H1 (cell line): Measurements from ENCODE around the gene MEGF11. TPM values are rescaled to one million over a fixed set of nuclear protein-coding genes. Genes with fewer than 3 reads are reported as not detected.

Experiments used
- CTCF ChIA-PET: fragments of 300-600 bp; sonication (Branson Sonifier 250); formaldehyde crosslinking; loops from one replicate; lab custom pipeline; 2021; ENCODE audit not compliant: partially characterized antibody; lab: Charles Lee
- POLR2A ChIA-PET: fragments of 300-600 bp; sonication (Branson Sonifier 250); formaldehyde crosslinking; loops from one replicate; lab custom pipeline; 2021; ENCODE audit warnings: inconsistent platforms; ENCODE audit not compliant: partially characterized antibody; lab: Charles Lee
- DNase-seq, 2 experiments: peaks; one replicate each; pipeline versions ENCODE4 v3.0.0 to v3.0.0-alpha.2; 2010 to 2022; ENCODE audit warnings: low spot score in 2 of 2, low read depth in 1 of 2, mixed read lengths in 1 of 2
- FAIRE-seq: peaks from 2 replicates; lab custom pipeline; 2011; peaks lifted over from hg19 to GRCh38; lab: Jason Lieb, UNC
- H2AFZ ChIP-seq: 2 replicates; pipeline ENCODE4 v1.8.1; 2012; ENCODE audit warnings: low read length, inconsistent platforms
- H2AK5ac ChIP-seq: 2 replicates; pipeline ENCODE4 v1.6.1; 2013; ENCODE audit warnings: low read depth, low read length
- H2BK120ac ChIP-seq: replicated peaks from 2 replicates; pipeline ENCODE3; 2013; ENCODE audit warnings: low read depth, low read length, inconsistent platforms
- H2BK12ac ChIP-seq: 2 replicates; pipeline ENCODE4 v1.6.1; 2013; ENCODE audit warnings: low read depth, low read length
- H2BK15ac ChIP-seq: 2 replicates; pipeline ENCODE4 v1.6.1; 2013; ENCODE audit warnings: low read length
- H2BK20ac ChIP-seq: 2 replicates; pipeline ENCODE4 v1.6.1; 2013; ENCODE audit warnings: low read length
- H2BK5ac ChIP-seq: 2 replicates; pipeline ENCODE4 v1.6.1; 2013; ENCODE audit warnings: low read depth, low read length
- H3K14ac ChIP-seq: 2 replicates; pipeline ENCODE4 v1.6.1; 2013; ENCODE audit warnings: inconsistent platforms; ENCODE audit not compliant: insufficient read length
- H3K18ac ChIP-seq: 2 replicates; pipeline ENCODE4 v1.6.1; 2013; ENCODE audit warnings: low read length; ENCODE audit errors: extremely low read depth
- H3K23ac ChIP-seq: 2 replicates; pipeline ENCODE4 v1.6.1; 2013; ENCODE audit warnings: inconsistent platforms; ENCODE audit not compliant: insufficient read length
- H3K23me2 ChIP-seq: 2 replicates; pipeline ENCODE4 v1.6.1; 2013; ENCODE audit warnings: low read depth, low read length
- H3K27ac ChIP-seq: 2 replicates; pipeline ENCODE4 v1.6.1; 2011; ENCODE audit warnings: low read depth, low read length, inconsistent platforms
- H3K27me3 ChIP-seq, 4 experiments: replicated peaks in 1 of 4; 1 replicate in 1 of 4; 2 replicates in 3 of 4; pipeline versions ENCODE4 v1.6.1 to v1.8.1; 2011 to 2013; ENCODE audit warnings: low read length in 3 of 4, mild to moderate bottlenecking in 3 of 4, inconsistent platforms in 2 of 4, mixed read lengths in 2 of 4, moderate library complexity in 1 of 4; ENCODE audit not compliant: control insufficient read depth in 3 of 4, insufficient read depth in 3 of 4; ENCODE audit errors: extremely low read depth in 1 of 4
- H3K36me3 ChIP-seq, 4 experiments: 2 replicates each; pipeline versions ENCODE4 v1.6.1 to v1.8.1; 2011 to 2013; ENCODE audit warnings: mild to moderate bottlenecking in 4 of 4, low read length in 3 of 4, moderate library complexity in 2 of 4, control low read depth in 1 of 4, inconsistent platforms in 1 of 4; ENCODE audit not compliant: insufficient read depth in 4 of 4, control insufficient read depth in 2 of 4
- H3K4ac ChIP-seq: replicated peaks from 2 replicates; pipeline ENCODE3; 2013; ENCODE audit warnings: low read length, low read depth, mixed read lengths, inconsistent platforms; ENCODE audit not compliant: insufficient read length
- H3K4me1 ChIP-seq, 4 experiments: replicated peaks in 1 of 4; 1 replicate in 1 of 4; 2 replicates in 3 of 4; pipeline versions ENCODE4 v1.6.1 to v1.8.1; 2011 to 2013; ENCODE audit warnings: low read length in 3 of 4, inconsistent platforms in 2 of 4, mixed read lengths in 1 of 4; ENCODE audit not compliant: insufficient read depth in 4 of 4, control insufficient read depth in 3 of 4
- H3K4me2 ChIP-seq, 2 experiments: 2 replicates each; pipeline versions ENCODE4 v1.6.1 to v1.8.1; 2011 to 2013; ENCODE audit warnings: low read depth in 2 of 2, low read length in 2 of 2, control low read depth in 1 of 2, inconsistent platforms in 1 of 2, mild to moderate bottlenecking in 1 of 2; ENCODE audit not compliant: insufficient read depth in 1 of 2
- H3K4me3 ChIP-seq, 4 experiments: fragments of 200-600, 300-600 bp in 1 of 4; sonication (generic), shearing (Covaris generic), sonication (Bioruptor Twin) in 1 of 4; 2 replicates each; pipeline versions ENCODE4 v1.5.1 to v1.8.1; 2011 to 2016; ENCODE audit warnings: low read length in 4 of 4, low read depth in 3 of 4, control low read depth in 2 of 4, inconsistent platforms in 2 of 4, mild to moderate bottlenecking in 2 of 4, mixed read lengths in 1 of 4, moderate library complexity in 1 of 4; ENCODE audit not compliant: insufficient read depth in 2 of 4; ENCODE audit errors: extremely low read depth in 1 of 4
- H3K56ac ChIP-seq: replicated peaks from 2 replicates; pipeline ENCODE3; 2013; ENCODE audit warnings: low read depth, mild to moderate bottlenecking, mixed read lengths, low read length, inconsistent platforms; ENCODE audit not compliant: insufficient read length
- H3K79me1 ChIP-seq: 2 replicates; pipeline ENCODE4 v1.6.1; 2013; ENCODE audit warnings: low read depth, low read length, control low read depth
- H3K79me2 ChIP-seq, 2 experiments: 2 replicates each; pipeline versions ENCODE4 v1.6.1 to v1.8.1; 2012 to 2013; ENCODE audit warnings: low read length in 2 of 2, mild to moderate bottlenecking in 2 of 2, inconsistent platforms in 1 of 2; ENCODE audit not compliant: insufficient read depth in 2 of 2, control insufficient read depth in 1 of 2
- H3K9ac ChIP-seq, 4 experiments: replicated peaks in 1 of 4; 1 replicate in 1 of 4; 2 replicates in 3 of 4; pipeline versions ENCODE4 v1.6.1 to v1.8.1; 2011 to 2013; ENCODE audit warnings: low read depth in 3 of 4, low read length in 3 of 4, control low read depth in 2 of 4, mild to moderate bottlenecking in 2 of 4, moderate library complexity in 2 of 4, inconsistent platforms in 1 of 4; ENCODE audit errors: extremely low read depth in 1 of 4
- H3K9me3 ChIP-seq, 2 experiments: 2 replicates each; pipeline versions ENCODE4 v1.6.1 to v1.8.1; 2012 to 2013; ENCODE audit warnings: mild to moderate bottlenecking in 2 of 2, moderate library complexity in 2 of 2, control low read depth in 1 of 2, inconsistent platforms in 1 of 2, low read depth in 1 of 2, low read length in 1 of 2, mixed read lengths in 1 of 2; ENCODE audit not compliant: insufficient read depth in 2 of 2
- H4K20me1 ChIP-seq, 2 experiments: replicated peaks in 1 of 2; 2 replicates each; pipeline versions ENCODE3 to v1.8.1; 2011 to 2013; ENCODE audit warnings: inconsistent platforms in 2 of 2, low read length in 2 of 2, mild to moderate bottlenecking in 1 of 2; ENCODE audit not compliant: insufficient read depth in 2 of 2, control insufficient read depth in 1 of 2
- H4K5ac ChIP-seq: 2 replicates; pipeline ENCODE4 v1.6.1; 2013; ENCODE audit warnings: low read length, low read depth, mixed read lengths, inconsistent platforms; ENCODE audit not compliant: insufficient read length
- H4K8ac ChIP-seq: 2 replicates; pipeline ENCODE4 v1.8.0; 2013; ENCODE audit warnings: mild to moderate bottlenecking, moderate library complexity, low read length, inconsistent platforms; ENCODE audit not compliant: insufficient read depth; ENCODE audit errors: extremely low read depth
- H4K91ac ChIP-seq: replicated peaks from 2 replicates; pipeline ENCODE3; 2013; ENCODE audit warnings: low read length, mixed read lengths, inconsistent platforms; ENCODE audit not compliant: insufficient read length
- BCL11A ChIP-seq, 2 experiments: IDR thresholded peaks; one replicate each; pipeline ENCODE4 v1.6.1; 2011; ENCODE audit warnings: low read depth in 2 of 2, low read length in 2 of 2, mild to moderate bottlenecking in 2 of 2
- BRCA1 ChIP-seq: IDR thresholded peaks from 2 replicates; pipeline ENCODE4 v1.6.1; 2012; ENCODE audit warnings: low read depth, low read length, improper control_type of control experiment
- CREB1 ChIP-seq: IDR thresholded peaks from 2 replicates; pipeline ENCODE4 v1.6.1; 2012; ENCODE audit warnings: inconsistent platforms
- EZH2 ChIP-seq: fragments of 200-600 bp; sonication (generic); IDR thresholded peaks from 2 replicates; pipeline ENCODE4 v1.7.1; 2012; ENCODE audit warnings: low read depth, mild to moderate bottlenecking, moderate library complexity, low read length, inconsistent platforms; ENCODE audit not compliant: severe bottlenecking
- KDM1A ChIP-seq: fragments of 200-600, 300-600 bp; sonication (generic); IDR thresholded peaks from 2 replicates; pipeline ENCODE4 v1.7.1; 2016; ENCODE audit warnings: mild to moderate bottlenecking, low read length, borderline replicate concordance
- MAFK ChIP-seq: IDR thresholded peaks from 2 replicates; pipeline ENCODE4 v1.6.1; 2012; ENCODE audit warnings: low read depth, mild to moderate bottlenecking, improper control_type of control experiment, low read length
- POLR2AphosphoS5 ChIP-seq: IDR thresholded peaks from 2 replicates; pipeline ENCODE4 v1.6.1; 2011; ENCODE audit warnings: low read depth, low read length
- POU5F1 ChIP-seq: IDR thresholded peaks from 2 replicates; pipeline ENCODE4 v1.6.1; 2011; ENCODE audit warnings: low read depth, mild to moderate bottlenecking, low read length, moderate library complexity
- SIRT6 ChIP-seq: IDR thresholded peaks from one replicate; pipeline ENCODE4 v1.7.1; 2012; ENCODE audit warnings: low read length, inconsistent platforms
- SP4 ChIP-seq: IDR thresholded peaks from 2 replicates; pipeline ENCODE4 v1.6.1; 2012; ENCODE audit warnings: low read length, inconsistent platforms
- TAF1 ChIP-seq: IDR thresholded peaks from 2 replicates; pipeline ENCODE4 v1.6.1; 2011; ENCODE audit warnings: mild to moderate bottlenecking, low read depth, low read length
- WGBS, 2 experiments: shearing (Covaris generic) in 1 of 2; methylation state at CpG; one replicate each; pipeline versions ENCODE4 v1.1.6 to v1.1.7; 2013 to 2015; ENCODE audit warnings: low lambda C conversion rate in 2 of 2, mixed read lengths in 2 of 2, inconsistent platforms in 1 of 2, low coverage in 1 of 2, missing lambda C conversion rate in 1 of 2; ENCODE audit not compliant: insufficient replicate concordance in 2 of 2, insufficient coverage in 1 of 2, insufficient read length in 1 of 2; ENCODE audit errors: extremely low coverage in 1 of 2, missing lambda C conversion rate in 1 of 2; 5-methylcytosine and 5-hydroxymethylcytosine counted together
- polyA plus RNA-seq, 7 experiments: library from polyadenylated mRNA; depleted of rRNA in 3 of 7; stranded (reverse) in 5 of 7; unstranded in 2 of 7; fragments of >200 nt in 5 of 7; fragments of 200-250 nt in 2 of 7; gene quantifications; 1 replicate in 5 of 7; 2 replicates in 1 of 7; 4 replicates in 1 of 7; pipeline versions ENCODE4 v1.2.1 to v1.2.3, GENCODE V29; 2011 to 2013; ENCODE audit warnings: missing spikeins in 2 of 7, mixed read lengths in 2 of 7
- total RNA-seq: library from RNA; stranded (reverse); fragmentation: NEBNext Ultra II Directional; extraction: Animal tissue kit (Norgen Biotek cat#: 25700); gene quantifications from 2 replicates; pipeline ENCODE4 v1.2.1, GENCODE V29; 2021

Gene MEGF11
- total and polyA plus RNA-seq, 2 of the 8 experiments (the other 6 are each of a cell fraction or from before 2014, with no cell fraction given) = 4.4 to 4.8 TPM

DNA sequence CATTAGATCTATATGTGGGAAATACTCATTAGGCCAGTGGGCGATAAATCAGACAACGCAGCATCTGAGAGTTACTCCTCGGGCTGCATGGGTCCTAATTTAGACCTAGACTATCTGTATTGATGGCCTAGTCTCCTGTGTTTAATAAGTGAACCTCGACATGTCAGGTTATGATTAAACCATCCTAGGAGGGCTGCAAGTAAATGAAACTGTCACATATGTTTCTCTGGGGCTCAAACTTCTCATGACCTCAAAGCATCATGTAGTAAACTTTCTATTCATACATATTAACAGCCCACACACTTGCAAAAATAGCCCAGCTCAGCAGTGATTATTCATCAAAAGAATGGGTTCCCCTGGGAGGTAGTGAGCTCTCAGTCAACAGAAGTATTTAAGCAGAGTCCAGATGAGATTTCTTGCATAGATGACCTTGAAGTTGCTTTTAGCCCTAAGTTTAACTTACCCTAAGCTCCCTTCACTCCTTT, 332.7 kb downstream of the MEGF11 start:
- no peaks in the 10 kb centered on the region for H3K9me3 ChIP-seq
- FAIRE-seq = no peak
- H3K79me2 ChIP-seq = no peaks in the 10 kb centered on the region
- no peaks in the 10 kb centered on the region for H3K27me3 ChIP-seq
- no peak for DNase-seq
- 88% methylated on average over 4 of the region's 4 CpGs; no CpG with 5 or more reads in 1 of the 2 experiments for WGBS, 2 experiments
- H3K27ac ChIP-seq = no peak overlapping the region
- H3K23ac ChIP-seq = no peak overlapping the region
- peaks cover 0 to 8% (median 4%) of the 10 kb centered on the region in 4 experiments; a peak in 5 of 7 replicates for H3K4me1 ChIP-seq
- ChIA-PET CTCF (interaction anchor here (0.6 to 2.9 kb wide), 9 partner anchors 8 to 768 kb away, joined by 3 to 10 read pairs (median 4); no protein-coding TSS in a partner anchor), POLR2A (interaction anchor here (1.4 to 2.5 kb wide), 2 partner anchors 11 to 48 kb away, joined by 3 to 8 read pairs; no protein-coding TSS in a partner anchor)
- H4K5ac ChIP-seq = no peak overlapping the region
- no peak overlapping the region for H2BK5ac ChIP-seq
- H2BK20ac ChIP-seq = no peak overlapping the region
- no peaks in the 10 kb centered on the region for H3K79me1 ChIP-seq
- TF ChIP-seq EZH2 = no peak
- no peak for TF ChIP-seq BCL11A (IDR thresholded peaks at IDR 0.05; ENCODE audit: low read depth in 2 of 2, low read length in 2 of 2)
- TF ChIP-seq BRCA1 = no peak
- no peak for TF ChIP-seq TAF1
- TF ChIP-seq KDM1A = no peak
- TF ChIP-seq SP4 = no peak
- no peak for TF ChIP-seq SIRT6
- TF ChIP-seq POU5F1 = no peak
- TF ChIP-seq CREB1 = no peak
- no peak for TF ChIP-seq MAFK
- TF ChIP-seq POLR2AphosphoS5 = no peak
- no peak overlapping the region for H4K8ac ChIP-seq
- H3K36me3 ChIP-seq = no peaks in the 10 kb centered on the region
- H3K56ac ChIP-seq = no peak overlapping the region
- H2BK15ac ChIP-seq = no peak overlapping the region
- no peaks in the 10 kb centered on the region for H3K23me2 ChIP-seq
- H2BK120ac ChIP-seq = no peak overlapping the region
- H2AK5ac ChIP-seq = no peak overlapping the region
- H3K14ac ChIP-seq = no peak overlapping the region
- H3K18ac ChIP-seq = no peak overlapping the region
- no peak overlapping the region for H3K4me2 ChIP-seq
- H3K4ac ChIP-seq = no peak overlapping the region
- no peak overlapping the region for H2BK12ac ChIP-seq
- no peak overlapping the region for H3K9ac ChIP-seq
- H4K20me1 ChIP-seq = peaks cover 0 to 4% of the 10 kb centered on the region in 2 experiments
- no peak overlapping the region for H4K91ac ChIP-seq
- H3K4me3 ChIP-seq = no peak overlapping the region
- H2AFZ ChIP-seq = no peak overlapping the region
